Measurements from ENCODE around the gene POLD2.
"Not testable (repeated sequence)": the region's sequence is repeated elsewhere in the genome, so short reads cannot be mapped to it uniquely, and the experiment has no call there.

POLD2 gene

DNA sequence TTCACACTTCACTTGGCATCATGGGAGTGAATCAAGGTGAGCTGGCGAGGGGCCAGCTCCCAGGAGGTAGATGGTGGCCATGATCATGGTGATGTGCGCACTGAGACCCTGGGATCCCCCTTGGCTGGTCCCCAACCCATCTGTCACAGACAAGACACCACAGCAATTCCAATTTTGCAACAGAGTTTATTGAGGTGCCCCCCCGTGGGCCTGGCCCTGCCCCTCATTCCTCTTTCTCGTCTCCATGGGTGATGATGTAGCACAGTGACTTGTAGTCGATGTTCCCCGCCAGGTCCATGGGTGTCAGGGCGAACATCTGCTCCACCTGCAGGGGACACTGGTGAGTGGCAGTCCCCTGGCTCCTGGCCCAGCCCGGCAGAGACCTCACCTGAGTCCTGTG, 15.3 kb upstream of the POLD2 start:
- DNase-seq (ENCODE audit: low read depth), result no peak

DNA sequence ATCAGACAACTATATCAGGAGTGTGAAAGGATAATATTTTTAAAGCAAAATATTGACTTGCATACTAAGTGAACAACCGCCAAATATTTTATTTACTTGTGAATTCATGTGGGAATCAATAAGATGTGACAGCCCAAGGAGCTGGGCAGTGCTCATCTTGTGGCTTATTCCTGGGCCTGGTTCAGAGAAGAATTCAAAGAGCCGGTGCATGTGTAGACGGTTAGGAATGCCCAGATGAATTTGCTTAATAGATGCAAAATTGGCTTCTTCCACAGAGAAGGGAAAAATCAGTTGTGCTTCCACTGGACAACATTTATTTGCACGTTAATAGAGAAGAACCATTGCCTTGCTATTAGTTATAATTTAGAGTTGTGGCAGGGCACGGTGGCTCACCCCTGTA, 13.4 kb upstream of the POLD2 start:
- DNase-seq (ENCODE audit: low read depth), result no peak

DNA sequence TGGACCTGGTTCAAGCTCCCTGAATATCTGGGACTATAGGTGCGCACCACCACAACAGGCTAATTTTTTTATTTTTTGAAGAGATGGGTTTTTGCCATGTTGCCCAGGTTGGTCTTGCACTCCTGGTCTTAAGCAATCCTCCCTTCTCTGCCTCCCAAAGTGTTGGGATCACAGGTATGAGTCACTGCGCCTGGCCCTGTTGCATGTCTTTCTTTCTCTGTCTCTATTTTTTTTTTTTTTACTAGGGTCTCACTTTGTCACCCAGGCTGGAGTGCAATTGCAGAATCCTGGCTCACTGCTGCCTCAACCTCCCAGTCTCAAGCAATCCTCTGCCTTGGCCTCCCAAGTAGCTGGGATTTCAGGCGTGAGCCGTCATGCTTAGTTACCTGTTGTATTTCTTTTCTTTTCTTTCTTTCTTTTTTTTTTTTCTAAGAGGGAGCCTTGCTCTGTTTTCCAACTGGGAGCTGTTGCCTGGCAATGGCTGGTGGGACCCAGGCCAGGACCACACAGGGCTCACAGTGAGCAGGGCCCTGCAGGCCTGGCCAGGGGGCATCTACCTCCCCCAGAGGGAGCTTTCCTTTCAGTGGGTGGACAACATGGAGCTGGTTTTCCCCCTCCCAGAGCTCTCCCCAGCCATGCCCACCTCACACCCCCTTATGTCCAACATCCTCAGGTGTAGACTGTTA, 11.7 kb upstream of the POLD2 start:
- no peak for DNase-seq (ENCODE audit: low read depth)

DNA sequence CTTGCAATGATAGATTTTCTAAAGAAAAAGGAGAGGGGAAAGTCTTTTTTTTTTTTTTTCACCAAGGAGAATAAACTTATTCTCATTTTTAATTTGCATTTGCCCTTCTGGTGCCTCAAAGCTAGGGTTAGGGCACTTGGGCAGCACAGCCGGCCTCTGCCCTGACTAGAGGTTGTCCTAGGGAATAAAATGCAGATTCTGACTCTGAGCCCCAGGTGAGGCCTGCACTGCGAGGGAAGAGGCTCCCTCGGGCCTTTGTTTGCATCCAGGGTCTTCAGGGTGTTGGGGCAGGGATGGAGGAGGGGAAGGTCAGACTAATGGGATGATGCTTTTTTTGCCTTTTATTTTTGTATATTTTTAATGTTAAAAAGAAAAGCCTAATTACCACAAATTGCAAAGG, 9.9 kb upstream of the POLD2 start:
- no peak for DNase-seq (ENCODE audit: low read depth)

DNA sequence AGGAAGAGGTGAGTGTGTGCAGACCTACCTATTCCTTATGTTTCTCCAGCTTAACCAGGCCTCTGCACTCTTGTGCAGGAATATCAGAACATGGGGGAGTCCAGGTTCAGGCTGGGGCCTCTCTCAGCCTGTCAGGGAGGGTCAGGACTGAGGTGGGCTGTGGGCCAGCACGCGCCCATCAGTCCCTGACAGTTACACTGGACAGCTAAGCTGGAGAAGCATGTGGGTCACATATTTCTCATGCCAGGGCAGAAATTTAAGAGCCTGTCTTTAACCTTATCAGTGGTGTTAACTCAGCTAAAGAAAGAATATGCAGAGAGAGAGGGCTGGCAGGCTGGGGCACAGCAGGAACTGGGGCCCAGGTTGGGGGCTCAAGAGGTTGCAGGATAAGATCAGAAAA, 8.7 kb upstream of the POLD2 start:
- no peak for DNase-seq (ENCODE audit: low read depth)

DNA sequence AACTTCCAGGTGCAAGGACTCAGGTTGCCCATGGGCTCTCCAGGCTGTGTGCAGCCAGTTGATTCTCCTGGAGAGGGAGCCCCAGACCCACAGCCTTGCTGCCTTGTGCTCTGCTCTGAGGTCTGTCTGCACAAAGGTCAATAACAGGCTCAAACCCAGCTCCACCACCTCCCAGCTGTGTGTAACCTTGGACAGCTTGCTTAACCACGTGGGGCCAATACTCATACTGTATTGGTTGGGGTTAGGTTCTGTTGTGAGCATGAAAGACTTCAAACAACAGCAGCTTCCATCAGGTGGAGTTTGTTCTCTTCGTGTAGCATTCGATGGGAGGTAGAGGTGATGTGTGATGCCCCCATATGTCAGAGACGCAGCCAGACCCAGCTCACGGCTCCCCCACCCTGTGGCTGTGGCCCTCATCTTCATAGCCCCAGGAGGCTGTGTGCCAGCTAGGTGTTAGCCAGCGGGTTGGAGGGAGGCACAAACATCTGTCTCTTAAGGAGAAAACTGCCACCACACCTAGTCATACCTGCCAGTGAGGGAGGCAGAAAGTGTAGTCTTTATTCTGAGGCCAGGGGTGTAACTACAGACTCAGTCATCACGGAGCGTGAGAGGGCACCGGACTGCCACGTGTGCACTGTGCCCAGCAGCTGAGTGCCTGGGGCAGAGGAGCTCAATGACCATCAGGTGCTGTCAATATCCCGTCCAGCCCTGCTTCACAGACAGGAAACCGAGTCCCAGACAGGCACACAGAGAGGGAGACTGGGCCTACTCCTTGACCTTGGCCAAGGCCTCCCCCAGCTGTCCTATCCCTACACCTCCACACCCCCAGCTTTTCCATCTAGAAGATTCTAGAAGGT, 8.1 kb upstream of the POLD2 start:
- DNase-seq (ENCODE audit: low read depth), result no peak

DNA sequence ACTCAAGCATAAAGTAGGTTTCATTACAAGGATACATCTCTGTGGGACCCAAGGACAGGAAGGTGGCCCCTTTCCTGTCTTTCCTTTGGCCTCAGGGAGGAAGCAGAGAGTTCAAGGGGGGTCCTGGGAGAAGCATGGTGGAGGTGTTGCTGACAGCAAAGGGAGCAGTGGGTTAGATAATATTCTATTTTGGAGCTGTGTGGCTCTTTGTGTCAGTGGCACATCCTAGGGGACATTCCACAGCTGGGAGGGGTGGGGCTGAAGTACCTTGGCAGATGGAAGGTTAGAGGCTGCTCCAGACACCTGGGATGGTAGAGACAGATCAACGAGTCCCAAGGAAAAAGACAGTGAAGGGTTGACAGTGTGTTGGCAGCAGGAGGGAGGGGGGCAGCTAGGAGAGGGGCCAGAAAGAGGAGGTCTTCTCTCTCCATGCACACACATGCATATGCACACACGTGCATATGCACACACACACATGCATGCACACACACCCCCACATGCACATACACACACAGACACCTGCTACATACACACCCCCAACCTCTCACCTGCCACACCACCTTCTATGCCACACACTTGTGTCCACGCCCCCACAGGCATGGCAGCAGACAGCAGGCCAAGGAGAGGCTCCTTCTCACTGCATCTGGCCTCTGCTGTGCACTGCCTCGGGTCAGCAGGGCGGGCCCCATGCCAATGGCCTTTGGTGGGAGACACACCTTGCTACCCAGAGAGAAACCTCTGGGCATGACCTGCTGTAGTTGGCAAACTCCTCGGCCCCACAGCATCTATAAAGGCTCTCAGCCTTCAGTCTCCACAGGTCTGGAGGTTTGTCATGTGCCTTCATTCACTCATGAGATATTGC, 5.6 kb upstream of the POLD2 start:
- no peak for DNase-seq (ENCODE audit: low read depth)

DNA sequence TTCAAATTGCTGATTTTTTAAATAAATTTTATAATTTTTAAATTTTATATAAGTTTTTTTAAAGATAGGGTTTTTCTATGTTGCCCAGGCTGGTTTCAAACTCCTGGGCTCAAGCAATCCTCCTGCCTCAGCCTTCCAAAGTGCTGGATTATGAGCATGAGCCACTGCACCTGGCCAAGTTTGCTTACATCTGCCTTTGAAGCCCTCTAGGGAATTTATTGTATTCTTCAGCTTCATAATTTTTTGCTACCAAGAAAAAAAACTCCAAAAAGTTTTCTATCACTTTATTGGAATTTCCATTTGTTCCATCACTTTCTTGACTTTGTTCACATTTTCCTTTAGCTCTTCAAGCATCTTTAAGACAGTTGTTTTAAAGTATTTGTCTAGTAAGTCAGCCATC, 3.8 kb upstream of the POLD2 start:
- DNase-seq (ENCODE audit: low read depth), result no peak

DNA sequence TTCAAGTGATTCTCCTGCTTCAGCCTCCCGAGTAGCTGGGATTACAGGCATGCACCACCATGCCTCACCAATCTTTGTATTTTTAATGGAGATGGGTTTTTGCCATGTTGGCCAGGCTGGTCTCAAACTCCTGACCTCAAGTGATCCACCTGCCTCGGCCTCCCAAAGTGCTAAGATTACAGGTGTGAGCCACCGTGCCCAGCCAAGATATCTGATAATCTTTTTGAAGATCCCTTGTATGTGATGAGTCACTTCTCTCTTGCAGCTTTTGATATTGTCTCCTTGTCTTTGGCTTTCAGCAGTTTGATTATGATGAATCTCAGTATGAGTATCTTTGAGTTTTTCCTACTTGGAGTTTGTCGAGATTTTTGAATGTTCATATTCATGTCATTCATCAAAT, 3.2 kb upstream of the POLD2 start:
- DNase-seq (ENCODE audit: low read depth), result not testable (repeated sequence)

DNA sequence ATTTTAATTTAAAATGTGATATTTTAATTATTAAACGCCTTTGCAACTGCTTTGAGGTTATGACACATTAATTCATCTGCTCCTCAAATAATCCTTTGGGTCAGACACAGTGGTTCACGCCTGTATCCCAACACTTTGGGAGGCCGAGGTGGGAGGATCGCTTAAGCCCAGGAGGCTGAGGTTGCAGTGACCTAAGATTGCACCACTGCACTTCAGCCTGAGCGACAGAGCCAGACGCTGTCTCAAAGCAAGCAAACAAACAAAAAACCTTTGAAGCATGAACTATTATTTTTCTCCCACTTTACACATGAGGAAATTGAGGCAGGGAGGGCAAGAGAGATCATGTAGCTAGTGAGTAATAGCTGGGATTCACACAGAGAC, 1.5 kb upstream of the POLD2 start:
- DNase-seq (ENCODE audit: low read depth), result no peak

DNA sequence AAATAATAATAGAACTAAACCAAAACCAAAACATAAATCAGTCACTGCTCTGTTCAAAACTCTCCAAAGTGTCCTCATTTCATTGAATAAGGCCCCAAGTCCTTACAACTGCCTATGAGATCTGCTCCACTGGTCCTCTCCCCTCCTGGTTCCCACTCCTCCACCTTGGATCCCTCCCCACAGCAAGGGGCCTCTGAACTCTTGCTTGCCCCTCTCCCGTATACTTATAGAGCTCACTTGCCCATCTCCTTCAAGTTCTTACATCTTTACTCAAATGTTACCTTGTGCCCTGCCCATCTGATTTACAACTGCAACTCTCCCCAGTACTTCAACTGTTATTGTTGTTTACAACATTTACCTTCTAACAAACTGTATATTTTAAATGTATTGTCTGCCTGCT, 819 bp downstream of the POLD2 start:
- no peak for DNase-seq (ENCODE audit: low read depth)

DNA sequence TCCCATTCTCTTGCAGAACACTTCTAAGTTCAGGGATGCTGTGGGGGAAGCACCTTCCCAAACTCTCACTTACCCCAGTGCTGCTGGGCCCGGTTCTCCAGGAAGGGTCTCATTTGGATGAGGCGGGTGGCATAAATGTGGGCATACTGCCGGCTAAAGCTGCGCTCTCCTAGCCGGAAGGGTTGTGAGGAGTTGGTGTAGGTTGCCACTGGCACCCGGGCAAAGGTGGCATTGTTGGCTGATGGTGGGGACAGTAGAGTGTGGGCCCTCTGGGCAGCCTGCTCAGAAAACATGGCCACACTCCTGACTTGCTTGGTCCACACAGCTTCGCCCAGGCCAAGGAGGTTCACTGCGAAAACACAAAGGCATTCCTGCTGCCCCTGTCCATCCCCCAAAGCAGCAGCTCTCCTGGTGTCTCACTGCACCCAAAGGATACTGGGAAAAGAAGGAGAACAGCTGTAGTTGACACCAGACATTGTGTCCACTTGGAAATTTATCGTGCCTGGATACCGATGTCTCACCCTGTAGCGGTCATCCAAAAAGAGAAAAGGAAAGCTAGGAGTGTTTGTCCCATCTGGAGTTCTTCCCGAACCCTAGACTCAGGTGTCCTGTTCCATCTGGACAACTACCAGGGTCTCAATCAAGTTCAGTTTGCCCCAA, 1.5 kb downstream of the POLD2 start:
- no peak for DNase-seq (ENCODE audit: low read depth)

DNA sequence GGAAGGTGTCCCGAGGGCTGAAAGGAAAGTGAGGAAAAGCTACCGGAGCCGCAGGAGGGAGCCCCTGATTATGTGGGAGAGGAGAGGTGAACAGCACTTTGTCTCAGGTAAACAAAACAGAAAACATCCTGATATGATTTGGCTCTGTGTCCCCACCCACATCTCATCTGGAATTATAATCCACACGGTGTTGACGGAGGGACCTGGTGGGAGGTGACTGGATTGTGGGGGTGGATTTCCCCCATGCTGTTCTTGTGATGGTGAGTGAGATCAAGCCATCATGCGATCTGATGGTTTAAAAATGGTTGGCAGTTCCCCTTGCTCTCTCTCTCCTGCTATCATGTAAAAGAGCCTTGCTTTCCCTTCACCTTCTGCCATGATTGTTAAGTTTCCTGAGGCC, 3.0 kb downstream of the POLD2 start:
- no peak for DNase-seq (ENCODE audit: low read depth)

DNA sequence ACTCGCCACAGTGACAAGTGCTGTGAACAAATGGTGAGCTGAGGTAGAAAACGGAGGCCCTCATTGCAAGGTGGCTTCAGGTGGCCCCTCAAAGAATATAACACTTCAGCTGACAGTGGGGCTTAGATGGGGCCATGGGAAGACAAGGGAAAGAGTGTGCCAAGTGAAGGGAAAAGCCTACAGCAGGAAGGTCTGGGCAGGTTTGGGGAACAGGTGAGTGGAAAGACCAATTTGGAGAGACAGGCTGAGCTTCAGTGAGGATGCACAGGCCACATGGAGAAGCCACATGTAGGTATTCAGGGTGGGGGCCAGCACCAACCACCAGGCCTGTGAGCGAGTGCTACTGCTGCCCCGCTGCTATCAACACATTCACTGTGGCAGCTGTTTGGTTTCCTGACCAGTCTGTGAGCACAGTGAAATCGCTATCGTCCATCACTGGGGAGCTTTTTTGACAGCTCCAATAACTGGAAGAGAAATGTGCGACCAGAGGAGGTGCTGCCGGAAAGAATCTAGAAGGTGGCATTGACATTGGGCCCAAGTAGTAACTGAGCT, 3.4 kb downstream of the POLD2 start:
- no peak for DNase-seq (ENCODE audit: low read depth)

DNA sequence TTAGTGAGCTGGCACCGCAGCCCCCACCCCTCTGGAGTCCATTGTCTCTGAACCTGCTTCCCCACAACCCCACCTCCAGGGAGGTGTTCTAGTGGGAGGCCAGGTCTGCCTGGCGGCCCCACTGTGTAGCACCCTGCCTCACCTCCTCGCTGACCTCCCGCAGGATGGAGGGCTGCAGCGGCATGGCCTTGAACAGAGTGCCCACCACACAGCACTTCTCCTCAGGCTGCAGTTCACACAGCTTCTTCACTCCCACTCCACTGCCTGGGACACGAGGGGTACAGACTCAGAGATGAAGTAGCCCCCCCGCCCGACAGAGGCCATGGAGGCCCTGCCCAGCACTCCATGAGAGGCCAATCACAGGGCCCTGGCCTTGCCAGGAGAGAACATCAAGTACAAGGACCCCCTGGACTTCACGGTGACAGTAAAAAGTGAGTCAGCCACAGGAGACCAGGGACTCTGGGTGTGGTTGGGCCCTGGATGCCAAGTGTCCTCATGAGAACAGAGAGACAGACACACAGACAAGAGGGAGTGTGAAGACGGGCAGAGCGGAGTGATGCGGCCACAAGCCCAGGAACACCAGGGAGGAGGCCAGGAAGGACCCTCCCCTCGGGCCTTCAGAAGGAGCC, 5.4 kb downstream of the POLD2 start:
- DNase-seq (ENCODE audit: low read depth), result no peak

DNA sequence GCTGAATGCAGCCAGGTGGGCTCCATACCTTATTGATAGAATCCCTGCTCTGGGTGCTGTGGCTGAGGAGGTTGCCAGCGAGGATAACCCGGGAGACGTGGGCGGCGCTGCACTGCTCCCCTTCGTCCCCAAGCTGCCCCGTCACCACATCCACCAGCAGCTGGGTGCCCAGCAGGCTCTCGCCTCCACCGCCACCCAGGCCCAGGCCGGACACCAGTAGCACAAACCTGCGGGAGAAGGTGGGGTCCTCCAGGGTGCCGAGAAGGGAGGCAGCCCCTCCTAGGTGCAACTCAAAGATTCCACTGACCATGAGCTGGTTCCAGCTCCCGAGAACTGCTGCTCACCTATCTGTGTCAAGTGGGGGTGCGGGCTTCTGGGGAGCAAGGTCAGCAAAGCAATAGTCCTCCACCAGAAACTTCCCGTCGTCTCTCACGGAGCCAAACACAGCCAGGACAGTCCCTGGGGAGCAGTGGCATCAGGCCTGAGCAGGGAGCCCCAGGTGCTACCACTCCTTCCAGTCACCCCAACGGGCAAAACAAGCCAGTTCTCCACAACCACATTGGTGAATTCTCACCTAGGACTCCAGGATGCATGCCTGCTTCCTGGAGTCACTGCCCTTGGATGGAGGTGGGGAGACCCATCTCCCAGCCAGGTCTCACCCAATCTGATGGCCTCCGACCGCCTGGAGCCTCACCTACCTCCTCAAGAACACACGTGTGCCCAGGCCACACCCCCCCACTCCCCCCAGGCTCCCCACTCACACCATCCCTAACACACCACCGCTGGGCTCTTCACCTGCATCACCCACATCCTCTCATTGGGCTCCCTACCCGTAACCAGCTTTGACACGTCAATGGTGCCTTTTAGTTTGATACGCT, 6.3 kb downstream of the POLD2 start:
- no peak for DNase-seq (ENCODE audit: low read depth)

DNA sequence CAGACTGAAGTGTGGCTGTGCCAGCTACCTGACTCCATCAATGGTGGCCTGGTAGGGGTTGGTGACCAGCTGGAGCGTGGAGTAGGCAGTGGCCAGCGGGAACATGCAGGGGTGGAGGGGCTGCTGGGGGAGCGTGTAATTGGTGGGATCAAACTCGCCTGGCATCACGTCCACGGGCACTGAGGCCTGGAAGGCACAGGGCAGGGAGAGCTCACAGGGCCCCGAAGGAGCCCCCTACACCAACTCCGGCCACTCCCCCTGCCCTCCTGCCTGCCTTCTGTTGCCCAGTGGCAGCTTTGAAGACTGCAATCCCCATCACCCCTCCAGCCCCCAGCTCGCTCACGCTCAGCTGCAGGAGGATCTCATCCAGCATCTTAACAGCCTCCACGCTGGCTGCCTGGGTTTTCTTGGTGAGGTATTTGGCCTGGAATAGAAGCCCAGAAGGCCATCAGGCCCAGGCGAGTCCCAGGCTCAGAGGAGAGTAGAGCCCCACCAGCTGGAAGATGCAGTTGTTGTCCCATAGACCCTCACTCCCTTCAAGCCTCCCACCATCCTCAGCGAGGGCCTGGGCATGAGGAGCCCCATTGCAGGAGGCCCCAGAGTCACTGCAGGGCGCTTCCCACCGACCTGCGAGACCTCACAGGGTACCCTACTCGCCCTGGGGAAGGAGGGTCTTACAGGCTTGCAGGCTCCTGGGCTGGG, 7.1 kb downstream of the POLD2 start:
- no peak for DNase-seq (ENCODE audit: low read depth)

DNA sequence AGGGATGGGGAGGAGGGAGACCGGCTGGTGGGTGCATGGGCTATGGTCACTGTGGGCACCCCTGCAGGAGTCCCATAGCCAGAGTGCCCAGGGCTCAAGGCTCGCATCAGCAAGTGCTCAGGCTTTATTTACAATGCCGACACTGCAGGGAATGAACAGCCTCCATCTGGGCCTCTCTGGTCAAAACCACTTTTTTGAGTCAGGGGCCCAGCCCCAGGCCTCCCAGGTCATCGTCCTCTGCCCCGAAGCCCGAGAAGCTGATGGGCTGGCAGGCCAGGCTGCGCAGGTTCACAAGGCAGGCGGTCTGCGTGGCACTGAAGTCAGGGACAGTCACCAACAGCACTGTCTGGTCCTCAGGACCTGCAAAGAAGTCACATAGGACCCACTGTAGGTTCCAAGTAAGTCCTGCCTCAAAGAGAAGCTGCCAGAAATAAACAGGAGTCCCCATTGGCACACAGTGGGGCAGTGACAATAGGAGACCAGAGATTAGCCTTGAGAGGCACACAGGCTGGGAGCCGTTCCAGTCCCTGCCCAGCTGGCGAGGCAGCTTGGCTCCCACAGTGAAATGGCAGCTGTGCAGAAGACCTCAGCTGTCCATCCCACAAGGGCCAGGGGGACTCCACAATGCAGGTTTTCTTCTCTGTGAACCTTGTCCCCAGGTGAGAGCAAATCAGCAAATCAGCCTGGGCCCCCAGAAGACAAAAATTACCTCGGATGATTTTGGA, 8.6 kb downstream of the POLD2 start:
- DNase-seq (ENCODE audit: low read depth), result no peak

DNA sequence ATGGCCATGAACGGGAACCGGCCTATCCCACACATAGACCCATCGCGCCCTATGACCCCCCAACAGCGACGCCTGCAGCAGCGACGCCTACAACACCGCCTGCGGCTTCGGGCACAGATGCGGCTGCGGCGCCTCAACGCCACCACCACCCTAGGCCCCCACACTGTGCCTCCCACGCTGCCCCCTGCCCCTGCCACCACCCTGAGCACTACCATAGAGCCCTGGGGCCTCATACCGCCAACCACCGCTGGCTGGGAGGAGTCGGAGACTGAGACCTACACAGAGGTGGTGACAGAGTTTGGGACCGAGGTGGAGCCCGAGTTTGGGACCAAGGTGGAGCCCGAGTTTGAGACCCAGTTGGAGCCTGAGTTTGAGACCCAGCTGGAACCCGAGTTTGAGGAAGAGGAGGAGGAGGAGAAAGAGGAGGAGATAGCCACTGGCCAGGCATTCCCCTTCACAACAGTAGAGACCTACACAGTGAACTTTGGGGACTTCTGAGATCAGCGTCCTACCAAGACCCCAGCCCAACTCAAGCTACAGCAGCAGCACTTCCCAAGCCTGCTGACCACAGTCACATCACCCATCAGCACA, 9.5 kb downstream of the POLD2 start:
- no peak for DNase-seq (ENCODE audit: low read depth)
